HUDEP-2 (cell line): ENCODE results near the gene TMOD1.

ENCODE experiments used
- DNase-seq, 76 experiments: peaks; one replicate each; lab custom pipeline; 2025; ENCODE audit not compliant: unreplicated experiment in 76 of 76; lab: John Stamatoyannopoulos, UW

Gene TMOD1

DNA sequence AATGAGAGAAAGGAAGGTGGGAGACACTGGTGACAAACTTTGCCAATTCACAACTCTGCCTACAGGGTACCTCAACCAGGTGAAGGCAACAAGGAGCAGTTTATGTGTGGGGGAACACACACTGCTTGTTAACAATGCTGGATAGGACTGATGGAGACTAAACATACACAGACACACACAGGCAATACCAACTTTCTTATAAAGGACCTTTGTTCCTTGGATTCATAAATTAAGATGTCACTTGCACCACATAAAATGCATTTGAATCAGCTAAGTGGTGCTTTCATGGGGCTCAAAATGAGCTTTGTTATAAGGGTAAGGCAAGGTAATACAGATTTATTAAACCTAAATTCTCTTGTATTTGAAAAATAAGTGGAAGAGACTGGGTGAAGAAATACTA is 127.7 kb downstream of the TMOD1 start:
- DNase-seq = no peak

DNA sequence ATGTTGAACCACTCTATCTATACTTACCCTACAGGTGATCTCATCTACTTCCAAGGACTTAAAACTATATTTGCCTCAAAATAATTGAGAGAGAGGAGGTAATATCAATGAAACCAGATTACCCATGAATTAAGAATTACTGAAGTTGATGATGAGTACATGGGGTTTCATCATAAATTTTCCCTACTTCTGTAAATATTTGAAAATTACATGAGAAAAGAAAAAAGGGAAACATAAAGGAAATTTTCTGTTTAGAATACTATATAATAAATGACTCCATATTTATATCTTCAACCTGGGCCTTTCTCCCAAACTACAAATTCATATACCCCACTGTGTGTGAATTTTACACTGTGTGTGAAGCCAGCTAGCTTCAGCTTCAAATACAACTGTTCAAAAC is 129.1 kb downstream of the TMOD1 start:
- DNase-seq = no peak

DNA sequence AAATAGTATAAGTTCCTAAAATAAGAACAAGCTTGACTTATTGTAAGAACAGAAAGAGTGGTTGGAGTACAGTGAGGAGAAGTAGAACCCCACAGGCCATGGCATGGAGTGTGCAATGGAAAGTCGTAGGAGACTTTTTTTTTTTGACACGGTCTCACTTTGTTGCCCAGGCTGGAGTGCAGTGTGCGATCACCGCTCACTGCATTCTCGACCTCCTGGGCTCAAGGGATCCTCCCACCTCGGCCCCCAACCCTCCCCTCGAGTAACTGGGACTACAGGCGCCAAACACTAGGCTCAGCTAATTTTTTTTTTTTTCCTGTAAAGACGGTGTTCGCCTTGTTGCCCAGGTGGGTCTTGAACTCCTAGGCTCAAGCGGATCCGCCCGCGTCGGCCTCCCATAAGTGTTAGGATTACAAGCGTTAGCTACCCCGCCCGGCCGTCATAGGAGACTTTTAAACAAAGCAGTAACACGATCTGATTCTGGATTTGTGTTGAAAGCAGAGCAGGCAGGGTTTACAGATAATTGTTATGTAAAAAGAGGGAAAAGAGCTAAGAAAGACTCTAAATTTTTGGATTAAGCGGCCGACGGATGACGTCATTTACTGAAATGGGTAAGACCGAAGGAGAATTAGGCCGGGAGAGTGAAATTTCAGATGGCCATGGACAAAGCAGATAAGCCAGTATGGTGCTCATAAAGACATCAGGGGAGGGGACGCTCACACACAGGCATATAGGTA is 130.9 kb downstream of the TMOD1 start:
- DNase-seq = peak in 24 of 76 experiments; percentile 2 to 76 (median 44)

DNA sequence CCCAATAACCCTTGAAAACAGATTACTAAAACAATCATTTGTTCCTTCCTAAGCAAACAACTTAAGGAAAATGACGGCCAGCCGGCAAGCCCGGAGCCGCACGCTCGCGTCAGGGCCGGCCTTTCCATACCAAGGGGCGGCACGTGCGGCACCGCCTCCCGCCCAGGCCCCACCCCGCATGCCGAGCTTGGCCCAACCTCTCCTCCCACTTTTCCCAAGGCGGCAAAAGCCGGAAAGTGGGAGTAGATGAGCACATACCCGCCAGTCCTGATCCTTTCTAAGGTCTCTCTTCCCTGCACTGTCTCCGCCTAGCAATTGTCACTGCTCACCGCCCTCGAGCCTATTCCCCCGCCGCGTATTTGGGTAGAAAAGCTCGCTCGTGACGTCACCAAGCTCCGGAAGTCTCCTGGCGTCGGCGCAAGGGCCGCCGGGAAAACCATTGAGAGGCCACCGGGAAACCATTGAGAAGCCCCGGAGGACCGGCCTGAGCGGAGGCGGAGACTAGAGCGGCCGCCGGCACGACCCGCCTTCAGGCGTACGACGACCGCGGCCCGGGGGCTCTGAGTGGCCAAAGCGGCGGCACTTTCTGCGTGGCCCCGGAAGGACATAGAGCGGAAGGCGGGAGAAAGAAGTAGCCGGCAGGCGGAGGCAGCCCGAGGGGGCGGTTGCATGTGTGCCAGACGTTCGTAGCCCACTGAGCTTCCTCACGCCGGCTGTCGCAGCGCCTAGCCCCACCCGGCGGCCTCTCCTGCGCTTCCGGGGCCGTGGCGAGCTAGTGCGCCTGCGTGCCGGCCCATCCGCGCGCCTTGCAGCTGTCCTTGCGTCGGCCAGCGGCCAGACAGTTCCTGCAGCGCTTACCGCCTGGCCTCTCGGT is 131.8 kb downstream of the TMOD1 start, which contains the start of the genes NCBP1 and TSTD2:
Gene NCBP1 (plus strand): TSS at position 837 of the 874 bp plus-strand sequence. CDS start 61 bp downstream, outside the sequence.
Gene TSTD2 (minus strand): TSS at position 384 of the 874 bp plus-strand sequence. CDS start 5,806 bp downstream, outside the sequence.
- DNase-seq = peak; percentile 52 to 99 (median 93)

DNA sequence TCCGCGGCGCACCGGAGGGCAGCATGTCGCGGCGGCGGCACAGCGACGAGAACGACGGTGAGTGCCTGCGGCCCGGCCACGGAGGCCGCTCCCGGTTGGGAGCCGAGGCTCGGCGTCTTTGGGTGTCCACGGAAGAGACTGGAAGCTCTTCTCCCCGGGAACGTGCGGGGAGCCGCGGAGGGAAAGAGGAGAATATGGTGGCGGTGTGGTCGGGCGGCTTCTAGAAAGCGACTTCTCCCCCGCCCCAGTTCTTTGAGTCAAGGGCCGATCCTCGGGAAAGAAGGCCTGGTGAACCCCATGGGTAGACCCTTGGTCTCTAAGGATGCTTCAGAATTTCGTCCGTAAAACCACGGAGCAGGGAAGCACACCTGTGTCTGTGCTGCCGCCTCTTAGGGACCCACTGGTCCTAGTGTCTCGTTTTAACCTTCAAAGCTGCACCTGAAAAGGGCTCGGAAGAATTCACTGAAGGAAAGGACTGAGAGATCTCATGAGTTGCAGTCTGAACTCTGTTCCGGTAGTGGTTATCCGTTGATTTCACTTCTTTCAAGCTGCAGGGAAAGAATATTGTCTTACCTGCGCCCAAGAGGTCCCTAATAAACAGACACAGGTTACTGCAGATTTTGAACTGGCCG is 132.5 kb downstream of the TMOD1 start:
- DNase-seq = no peak

DNA sequence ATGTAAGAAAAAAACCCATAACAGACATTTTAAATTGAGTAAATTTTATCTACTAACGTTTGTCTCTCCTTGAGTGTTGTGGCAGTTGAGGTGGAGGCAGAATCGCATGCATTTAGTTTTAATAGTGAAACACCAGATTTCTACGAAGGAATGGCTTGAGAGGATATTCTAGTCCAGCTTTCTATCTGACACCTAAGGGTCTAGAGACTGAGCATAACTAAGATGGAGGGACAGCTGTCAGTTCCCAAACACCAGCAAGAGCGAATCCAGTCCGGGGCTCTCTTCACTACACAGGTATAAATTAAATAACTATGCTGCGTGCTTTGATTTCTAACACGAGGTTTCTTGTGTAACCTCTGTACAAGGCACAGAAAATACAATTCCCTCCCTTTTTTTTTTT is 133.6 kb downstream of the TMOD1 start:
- DNase-seq = no peak

DNA sequence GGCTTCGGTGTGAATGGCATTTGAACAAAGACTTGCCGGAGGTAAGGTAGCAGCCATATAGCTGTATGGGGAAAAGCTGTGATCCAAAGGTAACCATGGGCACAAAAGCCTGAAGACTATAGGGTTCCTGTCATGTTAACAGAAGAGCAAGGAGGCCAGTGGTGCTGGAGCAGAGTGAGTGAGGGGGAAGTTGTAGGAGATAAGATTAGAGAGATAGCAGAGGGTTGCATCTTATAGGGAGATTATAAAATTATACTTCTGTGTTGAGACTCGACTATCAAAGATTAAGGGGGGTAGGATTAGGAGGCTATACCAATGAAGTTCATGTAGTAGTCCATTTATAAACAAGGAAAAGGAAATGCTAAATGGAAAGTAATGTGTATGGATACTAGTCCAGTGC is 135.4 kb downstream of the TMOD1 start:
- no peak for DNase-seq

DNA sequence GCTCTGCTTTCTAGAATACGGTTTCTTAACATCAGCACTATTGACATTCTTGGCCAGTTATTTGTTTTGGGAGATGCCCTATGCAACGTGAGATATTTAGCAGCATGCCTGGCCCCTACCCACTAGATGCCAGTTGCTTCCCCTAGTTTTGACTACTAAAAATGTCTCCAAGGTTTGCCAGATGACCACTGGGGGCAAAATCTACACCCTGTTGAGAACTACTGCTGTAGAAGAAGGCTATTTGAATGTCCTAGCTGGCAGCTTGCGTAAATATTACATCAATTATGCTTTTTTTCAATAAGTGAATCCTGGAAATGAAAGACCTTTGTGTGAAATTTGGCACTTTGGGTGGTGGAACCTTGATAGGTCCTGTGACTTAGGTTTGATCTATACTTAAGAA is 137.2 kb downstream of the TMOD1 start:
- DNase-seq = peak in 2 of 76 experiments; percentile 2 to 9

DNA sequence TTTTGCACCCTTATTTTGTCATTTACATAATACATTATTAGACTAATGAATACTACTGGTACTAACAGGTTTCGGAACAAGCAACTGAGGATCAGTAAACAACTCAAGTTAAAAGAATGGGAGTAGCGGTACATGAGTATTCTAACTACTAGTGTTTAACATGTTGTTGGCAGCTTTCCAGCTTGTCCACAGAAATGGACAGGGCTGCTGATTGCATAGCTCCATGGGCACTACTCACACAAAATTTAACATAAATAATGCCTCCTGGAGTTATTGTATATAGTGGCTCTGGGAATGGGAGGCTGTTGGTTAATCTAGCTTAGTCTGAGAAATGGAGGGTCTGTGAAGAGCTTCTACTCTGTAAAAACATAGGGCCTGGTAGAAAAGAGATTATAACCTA is 138.9 kb downstream of the TMOD1 start:
- peak in 1 of 76 experiments; percentile 14 for DNase-seq

DNA sequence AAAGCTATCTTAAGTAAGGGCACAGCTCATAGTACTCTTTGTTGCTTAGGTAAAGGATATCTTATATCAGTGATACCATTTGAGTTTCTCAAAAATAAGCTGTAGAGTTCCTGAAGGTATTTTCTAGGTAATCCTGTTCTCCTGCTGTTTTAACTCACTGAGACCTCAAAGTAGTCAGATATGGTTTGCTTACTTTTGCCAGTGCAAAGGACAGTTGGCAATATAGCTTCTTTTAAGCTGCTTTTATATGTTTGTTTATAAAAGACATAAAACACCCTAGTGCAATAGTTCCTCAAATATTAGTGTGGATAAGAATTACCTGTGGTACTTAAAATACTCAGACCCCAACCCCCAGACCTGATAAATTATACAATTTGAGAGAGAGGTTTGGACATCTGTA is 144.3 kb downstream of the TMOD1 start:
- DNase-seq = no peak

DNA sequence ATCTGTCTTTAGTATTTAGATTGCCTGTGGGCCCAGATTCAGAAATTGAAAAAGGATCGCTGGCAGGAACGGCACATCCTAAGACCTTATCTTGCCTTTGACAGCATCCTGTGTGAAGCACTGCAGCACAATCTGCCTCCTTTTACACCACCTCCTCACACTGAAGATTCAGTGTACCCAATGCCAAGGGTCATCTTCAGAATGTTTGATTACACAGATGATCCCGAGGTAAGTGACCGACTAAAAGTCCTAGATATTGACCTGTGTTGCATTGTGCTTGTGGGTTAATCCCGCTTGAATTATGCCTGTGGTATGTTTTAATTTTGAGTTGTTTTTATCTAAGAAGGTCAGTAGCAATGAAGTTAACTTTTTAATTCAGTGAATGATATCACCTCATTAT is 146.5 kb downstream of the TMOD1 start:
- DNase-seq = no peak
